ENCODE data around the gene SPN.

SPN gene

DNA sequence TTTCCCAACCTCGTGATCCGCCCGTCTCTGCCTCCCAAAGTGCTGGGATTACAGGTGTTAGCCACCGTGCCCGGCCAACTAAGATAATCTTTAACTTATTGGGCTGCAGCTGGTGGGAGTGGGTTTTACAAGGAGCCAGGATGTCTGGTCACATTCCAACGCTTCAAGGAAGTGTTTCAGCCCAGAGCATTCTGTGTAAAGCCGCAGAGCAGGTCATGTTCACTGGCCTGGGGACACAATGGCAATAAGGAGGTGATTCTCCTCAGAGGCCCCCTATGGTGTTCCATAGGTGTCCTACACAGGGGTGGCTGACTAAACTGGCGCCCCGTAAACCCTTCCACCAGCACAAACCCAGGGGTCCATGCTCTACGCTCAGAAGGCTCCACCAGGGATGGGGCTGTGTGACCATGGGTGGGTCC lies 17.1 kb downstream of the SPN start:
- no peak overlapping the region for H3K9ac ChIP-seq
- H3K36me3 ChIP-seq (ENCODE audit: insufficient read depth): no peaks in the 10 kb centered on the region
- H3K4me1 ChIP-seq (ENCODE audit: low read depth, poor library complexity, severe bottlenecking): peaks cover 4% of the 10 kb centered on the region
- H3K27me3 ChIP-seq (ENCODE audit: insufficient read depth, low read depth): no peaks in the 10 kb centered on the region
- no peak overlapping the region for H3K4me2 ChIP-seq
- no peaks in the 10 kb centered on the region for H3K79me2 ChIP-seq (ENCODE audit: insufficient read depth, low read depth)
- no peak overlapping the region for H3K27ac ChIP-seq
- no peaks in the 10 kb centered on the region for H4K20me1 ChIP-seq (ENCODE audit: insufficient read depth)
- no peak overlapping the region for H2AFZ ChIP-seq (ENCODE audit: low read depth)
- TF ChIP-seq, protein P1, sequence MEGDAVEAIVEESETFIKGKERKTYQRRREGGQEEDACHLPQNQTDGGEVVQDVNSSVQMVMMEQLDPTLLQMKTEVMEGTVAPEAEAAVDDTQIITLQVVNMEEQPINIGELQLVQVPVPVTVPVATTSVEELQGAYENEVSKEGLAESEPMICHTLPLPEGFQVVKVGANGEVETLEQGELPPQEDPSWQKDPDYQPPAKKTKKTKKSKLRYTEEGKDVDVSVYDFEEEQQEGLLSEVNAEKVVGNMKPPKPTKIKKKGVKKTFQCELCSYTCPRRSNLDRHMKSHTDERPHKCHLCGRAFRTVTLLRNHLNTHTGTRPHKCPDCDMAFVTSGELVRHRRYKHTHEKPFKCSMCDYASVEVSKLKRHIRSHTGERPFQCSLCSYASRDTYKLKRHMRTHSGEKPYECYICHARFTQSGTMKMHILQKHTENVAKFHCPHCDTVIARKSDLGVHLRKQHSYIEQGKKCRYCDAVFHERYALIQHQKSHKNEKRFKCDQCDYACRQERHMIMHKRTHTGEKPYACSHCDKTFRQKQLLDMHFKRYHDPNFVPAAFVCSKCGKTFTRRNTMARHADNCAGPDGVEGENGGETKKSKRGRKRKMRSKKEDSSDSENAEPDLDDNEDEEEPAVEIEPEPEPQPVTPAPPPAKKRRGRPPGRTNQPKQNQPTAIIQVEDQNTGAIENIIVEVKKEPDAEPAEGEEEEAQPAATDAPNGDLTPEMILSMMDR (conservative IDR thresholded peaks at IDR 0.05; ENCODE audit: low read depth, low read length): no peak
- no peak overlapping the region for H3K4me3 ChIP-seq (IDR thresholded peaks at IDR 0.05; ENCODE audit: insufficient read depth, low read depth, low read length)

DNA sequence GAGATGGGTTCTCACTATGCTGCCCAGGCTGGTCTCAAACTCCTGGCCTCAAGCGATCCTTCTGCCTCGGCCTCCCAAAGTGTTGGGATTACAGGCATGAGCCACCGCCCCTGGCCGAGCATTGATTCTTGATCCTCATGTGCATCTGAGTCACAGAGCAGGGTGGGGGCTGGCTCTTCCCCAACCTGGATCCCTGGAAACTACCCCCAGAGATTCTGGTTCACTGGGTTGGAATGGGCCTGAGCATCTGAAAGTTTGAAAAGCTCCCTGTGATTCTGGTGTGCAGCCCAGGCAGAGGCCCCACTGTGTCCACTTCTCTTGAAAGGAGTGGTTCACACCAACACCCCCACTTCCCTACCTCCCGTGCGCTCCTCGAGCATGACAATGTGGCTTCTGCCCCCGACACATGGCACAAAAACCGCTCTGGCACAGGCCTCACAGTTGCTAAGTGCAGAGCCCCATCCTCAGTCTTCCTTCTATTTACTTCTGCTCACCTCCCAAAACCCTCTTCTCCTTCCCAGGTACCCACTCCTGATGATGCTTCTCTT lies 20.6 kb downstream of the SPN start:
- no peak overlapping the region for H3K9ac ChIP-seq
- TF ChIP-seq, protein P1 (conservative IDR thresholded peaks at IDR 0.05; ENCODE audit: low read depth, low read length): no peak
- H3K79me2 ChIP-seq (ENCODE audit: insufficient read depth, low read depth): no peaks in the 10 kb centered on the region
- H3K36me3 ChIP-seq (ENCODE audit: insufficient read depth): no peaks in the 10 kb centered on the region
- H3K27ac ChIP-seq: no peak overlapping the region
- no peak overlapping the region for H3K4me3 ChIP-seq (IDR thresholded peaks at IDR 0.05; ENCODE audit: insufficient read depth, low read depth, low read length)
- no peak overlapping the region for H3K4me2 ChIP-seq
- H4K20me1 ChIP-seq (ENCODE audit: insufficient read depth): no peaks in the 10 kb centered on the region
- H3K27me3 ChIP-seq (ENCODE audit: insufficient read depth, low read depth): no peaks in the 10 kb centered on the region
- no peaks in the 10 kb centered on the region for H3K4me1 ChIP-seq (ENCODE audit: low read depth, poor library complexity, severe bottlenecking)
- no peak overlapping the region for H2AFZ ChIP-seq (ENCODE audit: low read depth)

DNA sequence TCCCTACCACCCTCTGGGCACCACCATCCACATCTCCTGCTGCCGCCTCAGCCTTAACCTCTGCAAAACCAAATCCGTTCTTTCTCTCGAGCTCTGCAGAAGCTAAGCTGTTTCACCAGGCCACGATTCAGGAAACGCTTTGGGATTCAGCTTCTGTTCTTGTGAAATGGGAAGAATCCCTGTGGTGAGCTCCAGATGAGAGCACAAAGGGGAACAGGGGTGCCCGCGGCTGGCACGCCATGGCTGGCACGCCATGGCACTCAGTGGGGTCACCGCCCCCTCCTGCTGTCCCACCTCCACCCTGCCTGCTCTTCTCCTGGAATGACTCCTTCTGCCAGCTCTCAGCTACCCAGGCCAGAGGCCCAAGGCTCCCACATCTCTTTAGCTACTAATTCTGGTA lies 21.6 kb downstream of the SPN start:
- Histone ChIP-seq H3K27ac (no peak overlapping the region), H3K4me2 (no peak overlapping the region), H4K20me1 (ENCODE audit: insufficient read depth) (no peaks in the 10 kb centered on the region), H2AFZ (ENCODE audit: low read depth) (no peak overlapping the region), H3K4me3 (IDR thresholded peaks at IDR 0.05; ENCODE audit: insufficient read depth, low read depth, low read length) (no peak overlapping the region), H3K79me2 (ENCODE audit: insufficient read depth, low read depth) (no peaks in the 10 kb centered on the region), H3K4me1 (ENCODE audit: low read depth, poor library complexity, severe bottlenecking) (no peaks in the 10 kb centered on the region), H3K9ac (no peak overlapping the region), H3K27me3 (ENCODE audit: insufficient read depth, low read depth) (no peaks in the 10 kb centered on the region), H3K36me3 (ENCODE audit: insufficient read depth) (no peaks in the 10 kb centered on the region)
- TF ChIP-seq, protein P1 (conservative IDR thresholded peaks at IDR 0.05; ENCODE audit: low read depth, low read length): no peak

DNA sequence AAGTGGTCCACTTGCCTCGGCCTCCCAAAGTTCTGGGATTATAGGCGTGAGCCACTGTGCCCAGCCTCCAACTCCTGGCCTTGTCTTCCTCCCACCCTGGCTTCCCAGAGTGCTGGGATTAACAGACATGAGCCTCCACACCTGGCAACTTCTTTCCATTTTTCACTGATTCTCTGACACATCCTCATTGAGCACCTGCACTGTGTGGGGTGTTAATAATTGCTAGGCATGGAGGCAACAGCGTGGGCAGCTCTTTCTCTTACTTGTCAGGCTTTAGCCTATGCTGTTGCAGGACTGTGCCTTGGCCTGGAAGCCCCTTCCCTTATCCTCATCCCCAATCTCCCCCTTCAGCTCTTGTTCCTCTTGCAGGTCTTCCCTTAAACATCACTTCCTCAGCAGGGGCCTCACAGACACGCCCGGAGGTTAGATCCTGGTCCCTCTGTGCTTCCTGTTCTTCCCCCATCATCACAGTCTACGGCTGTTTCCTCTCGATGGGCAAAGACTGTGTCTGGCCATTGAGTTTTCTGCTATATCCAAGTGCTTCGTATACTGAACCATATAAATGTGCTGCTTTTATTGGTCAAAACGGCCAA lies 23.8 kb downstream of the SPN start:
- TF ChIP-seq, protein P1 (conservative IDR thresholded peaks at IDR 0.05; ENCODE audit: low read depth, low read length): no peak
- no peak overlapping the region for H3K27ac ChIP-seq
- H4K20me1 ChIP-seq (ENCODE audit: insufficient read depth): no peaks in the 10 kb centered on the region
- H2AFZ ChIP-seq (ENCODE audit: low read depth): no peak overlapping the region
- H3K9ac ChIP-seq: no peak overlapping the region
- no peak overlapping the region for H3K4me3 ChIP-seq (IDR thresholded peaks at IDR 0.05; ENCODE audit: insufficient read depth, low read depth, low read length)
- no peaks in the 10 kb centered on the region for H3K79me2 ChIP-seq (ENCODE audit: insufficient read depth, low read depth)
- no peaks in the 10 kb centered on the region for H3K27me3 ChIP-seq (ENCODE audit: insufficient read depth, low read depth)
- peaks cover 5% of the 10 kb centered on the region for H3K4me1 ChIP-seq (ENCODE audit: low read depth, poor library complexity, severe bottlenecking)
- no peak overlapping the region for H3K4me2 ChIP-seq
- no peaks in the 10 kb centered on the region for H3K36me3 ChIP-seq (ENCODE audit: insufficient read depth)

All from KMS-11 (cell line).